SH-SY5Y (cell line): Measurements from ENCODE around the gene COMTD1.

Experiments
- GATA2 ChIP-seq: IDR thresholded peaks from 2 replicates; pipeline ENCODE4 v1.6.1; 2011; ENCODE audit warnings: mild to moderate bottlenecking, low read depth, low read length
- GATA3 ChIP-seq: IDR thresholded peaks from 2 replicates; pipeline ENCODE4 v1.6.1; 2011; ENCODE audit warnings: low read depth, mild to moderate bottlenecking, low read length, moderate library complexity

DNA sequence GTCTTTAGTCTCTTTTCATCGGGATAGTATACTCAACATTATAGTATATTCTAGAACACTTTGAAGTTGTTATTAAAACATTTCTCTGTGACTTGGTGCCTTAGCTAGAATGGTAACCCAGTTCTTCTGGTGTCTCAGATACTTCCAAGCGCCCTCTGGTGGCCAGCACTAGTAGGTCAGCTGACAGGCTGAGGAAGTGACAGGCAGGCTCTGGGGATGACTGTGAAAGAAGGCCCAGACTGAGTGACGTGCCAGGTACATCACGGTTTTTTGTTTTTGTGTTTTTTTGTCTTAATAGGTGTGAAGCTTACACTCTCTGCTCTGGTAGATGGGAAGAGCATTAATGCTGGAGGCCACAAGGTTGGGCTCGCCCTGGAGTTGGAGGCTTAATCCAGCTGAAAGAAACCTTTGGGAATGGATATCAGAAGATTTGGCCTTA lies 5.1 kb downstream of the COMTD1 start:
- TF ChIP-seq GATA3: no peak
- no peak for TF ChIP-seq GATA2
